Measurements from ENCODE around the gene AK9. TPM values are rescaled to one million over a fixed set of nuclear protein-coding genes. Genes with fewer than 3 reads are reported as not detected.

AK9 gene
- total RNA-seq, 1 experiment from 2014 or later = 3.5 TPM

DNA sequence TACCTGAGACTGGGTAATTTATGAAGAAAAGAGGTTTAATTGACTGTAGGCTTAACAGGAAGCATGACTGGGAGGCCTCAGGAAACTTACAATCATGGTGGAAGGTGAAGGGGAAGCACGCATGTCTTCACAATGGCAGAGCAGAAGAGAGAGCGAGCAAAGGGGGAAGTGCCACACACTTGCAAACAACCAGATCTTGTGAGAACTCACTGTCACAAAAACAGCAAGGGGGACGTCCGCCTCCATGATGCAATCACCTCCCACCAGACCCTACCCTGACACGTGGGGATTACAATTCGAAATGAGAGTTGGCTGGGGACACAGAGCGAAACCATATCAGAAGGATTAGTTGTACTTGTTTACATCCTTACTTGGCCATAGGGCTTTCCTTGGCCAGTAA is 49.8 kb upstream of the AK9 start:
- POLR2A ChIA-PET = no interaction called here
- ATAC-seq = no peak
- BruUV-seq (replicated peaks) = no TSS peak

More for the DNA sequence above, 49.8 kb upstream of the AK9 start:
- Histone ChIP-seq H3K4me1 (ENCODE audit: control insufficient read depth in 1 of 2, insufficient read depth in 2 of 2, low read length in 2 of 2) (peaks cover 0 to 9% of the 10 kb centered on the region in 2 experiments; a peak in 2 of 4 replicates), H3K4me2 (ENCODE audit: low read length) (no peak overlapping the region), H3K79me2 (ENCODE audit: insufficient read depth, low read length) (no peaks in the 10 kb centered on the region), H3K9me2 (ENCODE audit: insufficient read depth) (no peaks in the 10 kb centered on the region), H3K27ac (ENCODE audit: low read depth, low read length) (no peak overlapping the region), H3K9me3 (ENCODE audit: control insufficient read depth in 1 of 2, insufficient read depth in 1 of 2, low read depth in 1 of 2, low read length in 2 of 2) (no peaks in the 10 kb centered on the region), H4K20me1 (ENCODE audit: insufficient read depth) (no peaks in the 10 kb centered on the region), H3K9ac (ENCODE audit: low read length) (no peak overlapping the region), H2AFZ (ENCODE audit: low read depth, low read length, poor library complexity, severe bottlenecking) (no peak overlapping the region), H3K27me3 (ENCODE audit: insufficient read depth, low read length) (no peaks in the 10 kb centered on the region), H3K36me3 (ENCODE audit: control insufficient read depth in 1 of 2, insufficient read depth in 2 of 2, low read length in 2 of 2) (no peaks in the 10 kb centered on the region), H3K4me3 (replicated peaks in 1 of 2; ENCODE audit: low read depth in 1 of 2, low read length in 2 of 2) (no peak overlapping the region)
- intact Hi-C loops (cut with micrococcal nuclease) = no loop called here
- CTCF ChIA-PET = no interaction called here
- DNase-seq (ENCODE audit: low read depth, low spot score) = no peak
- RAD21 ChIA-PET (ENCODE audit: low non-redundant PET in 1 of 2, low total read pairs in 2 of 2, uncharacterized antibody in 2 of 2, unreplicated experiment in 2 of 2) = no interaction called here
- TF ChIP-seq FOSL1 (IDR thresholded peaks at IDR 0.05; ENCODE audit: low read depth) (no peak), JUND (IDR thresholded peaks at IDR 0.05) (no peak), POLR2AphosphoS5 (IDR thresholded peaks at IDR 0.05; ENCODE audit: low read depth, low read length) (no peak), YY1 (IDR thresholded peaks at IDR 0.05; ENCODE audit: extremely low read depth, insufficient replicate concordance, low read depth, low read length) (no peak), EZH2phosphoT487 (IDR thresholded peaks at IDR 0.05; ENCODE audit: borderline replicate concordance) (no peak), SRF (IDR thresholded peaks at IDR 0.05; ENCODE audit: low read depth) (no peak)
- TF ChIP-seq, protein P1, sequence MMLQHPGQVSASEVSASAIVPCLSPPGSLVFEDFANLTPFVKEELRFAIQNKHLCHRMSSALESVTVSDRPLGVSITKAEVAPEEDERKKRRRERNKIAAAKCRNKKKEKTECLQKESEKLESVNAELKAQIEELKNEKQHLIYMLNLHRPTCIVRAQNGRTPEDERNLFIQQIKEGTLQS (IDR thresholded peaks at IDR 0.05) = no peak
- TF ChIP-seq, protein P2, sequence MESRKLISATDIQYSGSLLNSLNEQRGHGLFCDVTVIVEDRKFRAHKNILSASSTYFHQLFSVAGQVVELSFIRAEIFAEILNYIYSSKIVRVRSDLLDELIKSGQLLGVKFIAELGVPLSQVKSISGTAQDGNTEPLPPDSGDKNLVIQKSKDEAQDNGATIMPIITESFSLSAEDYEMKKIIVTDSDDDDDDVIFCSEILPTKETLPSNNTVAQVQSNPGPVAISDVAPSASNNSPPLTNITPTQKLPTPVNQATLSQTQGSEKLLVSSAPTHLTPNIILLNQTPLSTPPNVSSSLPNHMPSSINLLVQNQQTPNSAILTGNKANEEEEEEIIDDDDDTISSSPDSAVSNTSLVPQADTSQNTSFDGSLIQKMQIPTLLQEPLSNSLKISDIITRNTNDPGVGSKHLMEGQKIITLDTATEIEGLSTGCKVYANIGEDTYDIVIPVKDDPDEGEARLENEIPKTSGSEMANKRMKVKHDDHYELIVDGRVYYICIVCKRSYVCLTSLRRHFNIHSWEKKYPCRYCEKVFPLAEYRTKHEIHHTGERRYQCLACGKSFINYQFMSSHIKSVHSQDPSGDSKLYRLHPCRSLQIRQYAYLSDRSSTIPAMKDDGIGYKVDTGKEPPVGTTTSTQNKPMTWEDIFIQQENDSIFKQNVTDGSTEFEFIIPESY (IDR thresholded peaks at IDR 0.05; ENCODE audit: extremely low read depth, insufficient replicate concordance, low read length) = no peak
- TF ChIP-seq, protein P3, sequence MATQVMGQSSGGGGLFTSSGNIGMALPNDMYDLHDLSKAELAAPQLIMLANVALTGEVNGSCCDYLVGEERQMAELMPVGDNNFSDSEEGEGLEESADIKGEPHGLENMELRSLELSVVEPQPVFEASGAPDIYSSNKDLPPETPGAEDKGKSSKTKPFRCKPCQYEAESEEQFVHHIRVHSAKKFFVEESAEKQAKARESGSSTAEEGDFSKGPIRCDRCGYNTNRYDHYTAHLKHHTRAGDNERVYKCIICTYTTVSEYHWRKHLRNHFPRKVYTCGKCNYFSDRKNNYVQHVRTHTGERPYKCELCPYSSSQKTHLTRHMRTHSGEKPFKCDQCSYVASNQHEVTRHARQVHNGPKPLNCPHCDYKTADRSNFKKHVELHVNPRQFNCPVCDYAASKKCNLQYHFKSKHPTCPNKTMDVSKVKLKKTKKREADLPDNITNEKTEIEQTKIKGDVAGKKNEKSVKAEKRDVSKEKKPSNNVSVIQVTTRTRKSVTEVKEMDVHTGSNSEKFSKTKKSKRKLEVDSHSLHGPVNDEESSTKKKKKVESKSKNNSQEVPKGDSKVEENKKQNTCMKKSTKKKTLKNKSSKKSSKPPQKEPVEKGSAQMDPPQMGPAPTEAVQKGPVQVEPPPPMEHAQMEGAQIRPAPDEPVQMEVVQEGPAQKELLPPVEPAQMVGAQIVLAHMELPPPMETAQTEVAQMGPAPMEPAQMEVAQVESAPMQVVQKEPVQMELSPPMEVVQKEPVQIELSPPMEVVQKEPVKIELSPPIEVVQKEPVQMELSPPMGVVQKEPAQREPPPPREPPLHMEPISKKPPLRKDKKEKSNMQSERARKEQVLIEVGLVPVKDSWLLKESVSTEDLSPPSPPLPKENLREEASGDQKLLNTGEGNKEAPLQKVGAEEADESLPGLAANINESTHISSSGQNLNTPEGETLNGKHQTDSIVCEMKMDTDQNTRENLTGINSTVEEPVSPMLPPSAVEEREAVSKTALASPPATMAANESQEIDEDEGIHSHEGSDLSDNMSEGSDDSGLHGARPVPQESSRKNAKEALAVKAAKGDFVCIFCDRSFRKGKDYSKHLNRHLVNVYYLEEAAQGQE (IDR thresholded peaks at IDR 0.05; ENCODE audit: low read depth) = no peak
